ENCODE data around the gene GRHPR. TPM values are rescaled to one million over a fixed set of nuclear protein-coding genes. Genes with fewer than 3 reads are reported as not detected.

Gene GRHPR
- polyA plus RNA-seq, 1 of the 3 experiments (the other 2 are of a cell fraction), result 206 TPM

- Histone ChIP-seq H3K4me3 (ENCODE audit: low read depth in 2 of 2, low read length in 1 of 2) (peak overlapping the region; percentile 76 to 84), H3K4me1 (ENCODE audit: control insufficient read depth in 1 of 2, insufficient read depth in 2 of 2, low read depth in 1 of 2, low read length in 1 of 2) (peaks cover 6 to 22% of the 10 kb centered on the region in 2 experiments; a peak in 3 of 4 replicates), H4K20me1 (ENCODE audit: insufficient read depth) (peaks cover 42% of the 10 kb centered on the region), H3K27me3 (ENCODE audit: insufficient read depth) (no peaks in the 10 kb centered on the region), H3K79me2 (ENCODE audit: insufficient read depth) (peaks cover 51% of the 10 kb centered on the region), H3K9me2 (no peaks in the 10 kb centered on the region), H2AFZ (ENCODE audit: low read depth) (peak overlapping the region; percentile 69), H3F3A (replicated peaks; ENCODE audit: insufficient read depth) (peaks cover 24% of the 10 kb centered on the region), H3K9me3 (no peaks in the 10 kb centered on the region), H3K36me3 (replicated peaks in 1 of 2; ENCODE audit: control insufficient read depth in 1 of 2, insufficient read depth in 2 of 2, low read length in 1 of 2) (peaks cover 0 to 3% of the 10 kb centered on the region in 2 experiments), H3K9ac (peak overlapping the region; percentile 91), H3K4me2 (peak overlapping the region; percentile 86), H3K27ac (ENCODE audit: low read depth in 2 of 2, low read length in 1 of 2) (peak overlapping the region; percentile 96 to 98)
- 0% methylated on average over 11 of the region's 47 CpGs for WGBS (ENCODE audit: low lambda C conversion rate)
- ChIA-PET POLR2A (interaction anchor here (0.8 to 1.2 kb wide), 3 partner anchors 42 to 320 kb away, joined by 3 to 4 read pairs (median 3); partner anchors contain the start of genes EXOSC3, FBXO10 and GRHPR), CTCF (no interaction called here)
- no peak for DNase-seq
- TF ChIP-seq ZBTB33 (IDR thresholded peaks at IDR 0.05; ENCODE audit: borderline replicate concordance, low read depth) (no peak), MXI1 (IDR thresholded peaks at IDR 0.05; ENCODE audit: low read depth, low read length) (peak; percentile 69; the same call in 1 of the 2 replicates), CTCF (IDR thresholded peaks at IDR 0.05) (no peak), FOXM1 (IDR thresholded peaks at IDR 0.05; ENCODE audit: low read depth) (no peak), NRF1 (IDR thresholded peaks at IDR 0.05; ENCODE audit: low read depth, low read length) (peak; percentile 64), SMC3 (IDR thresholded peaks at IDR 0.05; ENCODE audit: low read depth, low read length) (no peak), SIN3A (IDR thresholded peaks at IDR 0.05; ENCODE audit: borderline replicate concordance, low read depth, low read length) (peak; percentile 12; the same call in 1 of the 2 replicates), TEAD4 (IDR thresholded peaks at IDR 0.05; ENCODE audit: borderline replicate concordance, insufficient read depth) (no peak), USF1 (IDR thresholded peaks at IDR 0.05; ENCODE audit: borderline replicate concordance, low read depth) (0 out of 2 replicates have a peak, but pooled peaks have one; percentile 24), EP300 (IDR thresholded peaks at IDR 0.05; ENCODE audit: borderline replicate concordance in 1 of 2, low read depth in 1 of 2, low read length in 1 of 2) (no peak), RXRA (IDR thresholded peaks at IDR 0.05; ENCODE audit: borderline replicate concordance, low read depth) (no peak), GABPA (IDR thresholded peaks at IDR 0.05; ENCODE audit: low read depth) (no peak), TAF1 (IDR thresholded peaks at IDR 0.05; ENCODE audit: borderline replicate concordance, low read depth, low read length) (no peak; the same call in 1 of the 2 replicates), POLR2AphosphoS5 (IDR thresholded peaks at IDR 0.05; ENCODE audit: low read depth, low read length) (peak; percentile 62; the same call in 1 of the 2 replicates), EZH2phosphoT487 (IDR thresholded peaks at IDR 0.05; ENCODE audit: borderline replicate concordance, low read depth) (no peak), YY1 (IDR thresholded peaks at IDR 0.05; ENCODE audit: low read depth) (0 out of 2 replicates have a peak, but pooled peaks have one; percentile 39)
Observed at GRCh38 chr9:37464426-37465248, 42.1 kb downstream of the GRHPR start.

All from SK-N-SH (cell line).